Astrocyte (in vitro differentiated cells and primary cell): ENCODE results near the gene LAMC1.

Experiments
- CTCF ChIP-seq: IDR thresholded peaks from 2 replicates; pipeline ENCODE4 v1.5.1; 2011; ENCODE audit warnings: low read depth, mild to moderate bottlenecking, inconsistent platforms, low read length, moderate library complexity; ENCODE audit not compliant: insufficient read depth
- EZH2 ChIP-seq: IDR thresholded peaks from 2 replicates; pipeline ENCODE4 v1.6.1; 2012; ENCODE audit warnings: mild to moderate bottlenecking, low read length, inconsistent platforms; ENCODE audit not compliant: insufficient read depth

- TF ChIP-seq CTCF (no peak), EZH2 (no peak)
Measured at GRCh38 chr1:183051546-183051945, 28.3 kb downstream of the LAMC1 start.
